Activated CD4-positive, alpha-beta memory T cell treated with anti-CD3 and anti-CD28 coated beads, Interleukin-2, amount 10 ng/mL, durations not matched to agents 7 days and 5 days (primary cell): Measurements from ENCODE around the gene PPP1R11. TPM values are rescaled to one million over a fixed set of nuclear protein-coding genes. Genes with fewer than 3 reads are reported as not detected.
"Not testable (repeated sequence)": the region's sequence is repeated elsewhere in the genome, so short reads cannot be mapped to it uniquely, and the experiment has no call there.

Source experiments
- CTCF ChIA-PET: fragments of 350-600 bp; sonication (Branson Sonifier 250); formaldehyde crosslinking; loops from one replicate; lab custom pipeline; 2021; ENCODE audit warnings: antibody characterized with exemption, inconsistent platforms; lab: Charles Lee
- POLR2A ChIA-PET: fragments of 350-600 bp; sonication (Branson Sonifier 250); formaldehyde crosslinking; loops from one replicate; lab custom pipeline; 2021; ENCODE audit warnings: antibody characterized with exemption; lab: Charles Lee
- DNase-seq: peaks from one replicate; pipeline ENCODE4 v3.0.0-alpha.2; 2020
- H3K27ac Mint-ChIP-seq: one replicate; pipeline ENCODE4 v1.8.0; 2021; ENCODE audit warnings: mild to moderate bottlenecking, mixed read lengths
- H3K27me3 Mint-ChIP-seq: one replicate; pipeline ENCODE4 v1.8.0; 2021; ENCODE audit warnings: mixed read lengths
- H3K36me3 Mint-ChIP-seq: one replicate; pipeline ENCODE4 v1.8.0; 2021; ENCODE audit warnings: low read depth, mixed read lengths
- H3K4me1 Mint-ChIP-seq: one replicate; pipeline ENCODE4 v1.8.0; 2021; ENCODE audit warnings: mixed read lengths
- H3K4me3 Mint-ChIP-seq: one replicate; pipeline ENCODE4 v1.8.0; 2021; ENCODE audit warnings: mild to moderate bottlenecking, mixed read lengths
- H3K9me3 Mint-ChIP-seq: one replicate; pipeline ENCODE4 v1.8.0; 2021; ENCODE audit warnings: mixed read lengths
- total RNA-seq, 2 experiments: library from RNA; stranded (reverse); gene quantifications; one replicate each; pipeline ENCODE4 v1.2.3, GENCODE V29; 2021

Gene PPP1R11
- 10 to 100 TPM; 62.5 to 62.6 TPM for total RNA-seq

- peaks cover 74% of the 10 kb centered on the region for H3K36me3 Mint-ChIP-seq
- POLR2A ChIA-PET, result interaction anchor here (0.8 to 2.6 kb wide), 17 partner anchors 10 to 1137 kb away, joined by 3 to 25 read pairs (median 4); partner anchors contain the start of genes ABCF1, HLA-A, RNF39 and TRIM26
- peak; percentile 99 for DNase-seq
- peak within 1 kb of the TSS; percentile 93 for H3K4me3 Mint-ChIP-seq
- CTCF ChIA-PET, result interaction anchor here (0.7 to 1.7 kb wide), 7 partner anchors 8 to 416 kb away, joined by 3 to 10 read pairs (median 3); partner anchors contain the start of gene RNF39
- no peaks in the 10 kb centered on the region for H3K9me3 Mint-ChIP-seq
- H3K27ac Mint-ChIP-seq, result peak within 1 kb of the TSS; percentile 94
- peaks cover 8% of the 10 kb centered on the region for H3K27me3 Mint-ChIP-seq
- H3K4me1 Mint-ChIP-seq, result peaks cover 63% of the 10 kb centered on the region
Measured at GRCh38 chr6:30066577-30067459, at the start of gene PPP1R11. PPP1R11 (plus strand) TSS chr6:30067198; CDS start chr6:30067411, 213 bp downstream.

DNA sequence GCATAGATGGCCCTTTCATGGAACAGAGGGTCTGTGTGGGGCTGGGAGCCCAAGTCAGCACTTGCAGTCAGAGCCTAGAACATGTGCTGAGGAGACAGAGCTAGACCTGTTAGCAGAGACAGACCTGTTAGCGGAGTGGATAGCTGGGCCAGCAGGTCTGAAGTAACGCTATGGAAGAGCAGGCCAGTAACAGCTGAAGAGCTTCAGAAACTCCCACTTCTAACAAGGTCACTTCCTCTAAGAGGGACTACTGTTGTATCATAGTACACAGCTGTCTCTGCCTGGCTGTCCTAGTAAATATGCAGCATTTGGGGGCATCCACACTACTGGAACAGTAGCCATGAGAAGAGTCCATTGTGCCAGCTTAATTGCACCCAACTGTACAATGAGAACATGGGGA lies 47.2 kb upstream of the PPP1R11 start:
- no peak for DNase-seq
- CTCF ChIA-PET, result no interaction called here
- H3K27ac Mint-ChIP-seq, result no peak overlapping the region
- peaks cover 3% of the 10 kb centered on the region for H3K36me3 Mint-ChIP-seq
- H3K4me1 Mint-ChIP-seq, result no peaks in the 10 kb centered on the region
- H3K9me3 Mint-ChIP-seq, result no peaks in the 10 kb centered on the region
- no peak overlapping the region for H3K4me3 Mint-ChIP-seq
- POLR2A ChIA-PET, result no interaction called here
- H3K27me3 Mint-ChIP-seq, result no peaks in the 10 kb centered on the region

GRCh38 chr6:30020626-30021025 lies 46.4 kb upstream of the PPP1R11 start:
- H3K9me3 Mint-ChIP-seq, result no peaks in the 10 kb centered on the region
- CTCF ChIA-PET, result interaction anchor here (0.5 to 0.8 kb wide), 2 partner anchors 10 to 111 kb away, joined by 3 read pairs; no protein-coding TSS in a partner anchor
- peaks cover 3% of the 10 kb centered on the region for H3K36me3 Mint-ChIP-seq
- POLR2A ChIA-PET, result no interaction called here
- no peak overlapping the region for H3K4me3 Mint-ChIP-seq
- no peaks in the 10 kb centered on the region for H3K4me1 Mint-ChIP-seq
- no peaks in the 10 kb centered on the region for H3K27me3 Mint-ChIP-seq
- DNase-seq, result no peak
- H3K27ac Mint-ChIP-seq, result no peak overlapping the region

- Mint-ChIP-seq H3K4me3 (no peak overlapping the region), H3K9me3 (no peaks in the 10 kb centered on the region), H3K27me3 (no peaks in the 10 kb centered on the region), H3K36me3 (peaks cover 3% of the 10 kb centered on the region), H3K27ac (no peak overlapping the region), H3K4me1 (no peaks in the 10 kb centered on the region)
- CTCF ChIA-PET, result no interaction called here
- POLR2A ChIA-PET, result no interaction called here
- DNase-seq, result no peak
Measured at GRCh38 chr6:30022189-30022588, 44.8 kb upstream of the PPP1R11 start.

DNA sequence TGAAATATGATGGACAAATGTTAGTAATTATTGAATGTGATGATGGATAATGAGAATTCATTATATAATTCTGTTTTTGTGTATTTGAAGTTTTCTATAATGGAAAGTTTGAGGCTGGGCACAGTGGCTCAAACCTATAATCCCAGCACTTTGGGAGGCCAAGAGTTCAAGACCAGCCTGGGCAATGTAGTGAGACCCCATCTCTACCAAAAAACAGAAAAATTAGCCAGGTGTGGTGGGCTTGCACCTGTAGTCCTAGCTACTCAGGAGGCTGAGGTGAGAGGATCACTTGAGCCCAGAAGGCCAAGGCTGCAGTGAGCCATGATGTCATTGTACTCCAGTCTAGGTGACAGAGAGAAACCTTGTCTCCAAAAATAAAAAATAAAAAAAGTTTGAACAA lies 44.3 kb upstream of the PPP1R11 start:
- H3K4me3 Mint-ChIP-seq, H3K4me1 Mint-ChIP-seq, H3K27ac Mint-ChIP-seq, H3K36me3 Mint-ChIP-seq, DNase-seq, H3K9me3 Mint-ChIP-seq, H3K27me3 Mint-ChIP-seq, POLR2A ChIA-PET, CTCF ChIA-PET: not testable (repeated sequence)

DNA sequence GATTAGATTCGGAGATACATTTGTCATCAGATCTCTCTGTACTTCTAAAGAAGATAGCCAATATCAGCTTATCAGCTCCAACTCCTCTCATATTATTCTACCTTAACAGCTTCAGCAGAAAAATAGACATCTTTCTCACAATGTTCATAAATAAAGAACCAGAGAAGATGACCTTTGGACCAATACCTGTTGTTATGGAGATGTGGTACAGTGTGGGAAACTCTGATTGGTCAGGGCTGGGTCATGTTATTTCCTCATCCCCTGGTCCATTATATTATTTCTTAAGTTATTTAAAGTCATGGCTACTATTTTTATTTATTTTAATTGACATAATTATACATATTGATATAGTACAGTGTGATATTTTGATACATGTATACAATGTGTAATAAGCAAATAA lies 41.8 kb upstream of the PPP1R11 start:
- no peak overlapping the region for H3K27ac Mint-ChIP-seq
- ChIA-PET POLR2A (interaction anchor here (2.0 kb wide), 1 partner anchor 41 kb away, joined by 6 read pairs; the partner anchor contains the start of gene PPP1R11), CTCF (interaction anchor here (1.7 to 2.0 kb wide), 2 partner anchors 12 to 177 kb away, joined by 4 read pairs; no protein-coding TSS in a partner anchor)
- H3K4me1 Mint-ChIP-seq, result no peaks in the 10 kb centered on the region
- peaks cover 3% of the 10 kb centered on the region for H3K36me3 Mint-ChIP-seq
- no peaks in the 10 kb centered on the region for H3K27me3 Mint-ChIP-seq
- no peaks in the 10 kb centered on the region for H3K9me3 Mint-ChIP-seq
- DNase-seq, result no peak
- no peak overlapping the region for H3K4me3 Mint-ChIP-seq

DNA sequence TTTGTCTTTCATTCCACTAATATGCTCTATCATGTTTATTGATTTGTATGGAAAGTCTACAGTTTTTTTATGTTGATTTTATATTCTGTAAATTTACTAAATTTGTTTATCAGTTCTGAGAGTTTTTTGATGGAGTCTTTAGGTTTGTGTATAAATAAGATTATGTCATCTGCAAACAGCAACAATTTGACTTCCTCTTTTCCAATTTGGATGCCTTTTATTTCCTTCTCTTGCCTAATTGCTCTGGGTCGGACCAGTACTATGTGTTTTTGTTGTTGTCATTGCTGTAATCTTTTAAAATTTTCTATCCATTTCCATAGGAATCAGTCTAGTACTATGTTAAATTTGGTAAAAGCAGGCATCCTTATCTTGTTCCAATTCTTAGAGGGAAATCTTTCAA lies 37.4 kb upstream of the PPP1R11 start:
- no peaks in the 10 kb centered on the region for H3K36me3 Mint-ChIP-seq
- H3K9me3 Mint-ChIP-seq, result no peaks in the 10 kb centered on the region
- H3K4me3 Mint-ChIP-seq, result no peak overlapping the region
- H3K27ac Mint-ChIP-seq, result no peak overlapping the region
- H3K27me3 Mint-ChIP-seq, result no peaks in the 10 kb centered on the region
- H3K4me1 Mint-ChIP-seq, result no peaks in the 10 kb centered on the region
- ChIA-PET POLR2A (no interaction called here), CTCF (no interaction called here)
- DNase-seq, result no peak

- H3K27ac Mint-ChIP-seq, result no peak overlapping the region
- DNase-seq, result no peak
- H3K4me3 Mint-ChIP-seq, result no peak overlapping the region
- CTCF ChIA-PET, result no interaction called here
- POLR2A ChIA-PET, result no interaction called here
- H3K27me3 Mint-ChIP-seq, result no peaks in the 10 kb centered on the region
- H3K36me3 Mint-ChIP-seq, result no peaks in the 10 kb centered on the region
- no peaks in the 10 kb centered on the region for H3K9me3 Mint-ChIP-seq
- no peaks in the 10 kb centered on the region for H3K4me1 Mint-ChIP-seq
Measured at GRCh38 chr6:30031381-30031780, 35.6 kb upstream of the PPP1R11 start.

DNA sequence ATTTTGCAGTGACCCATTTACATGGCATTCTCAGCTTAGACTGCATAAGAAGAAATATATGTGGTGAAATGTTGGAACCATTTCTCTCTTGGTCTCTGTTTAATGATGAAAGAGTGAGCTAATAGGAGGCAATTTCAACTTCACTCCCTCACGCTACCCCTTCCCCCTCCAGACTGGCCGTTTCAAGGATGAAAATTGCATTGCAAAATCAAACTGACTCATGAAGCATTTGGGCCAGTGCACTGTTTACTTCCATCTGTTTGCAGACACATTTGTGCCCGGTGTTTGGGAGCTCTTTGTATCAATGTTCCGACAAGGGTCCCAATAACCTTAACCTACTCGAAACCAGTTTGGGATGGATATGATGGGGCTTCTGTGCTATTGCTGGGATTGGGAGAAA lies 33.6 kb upstream of the PPP1R11 start:
- H3K4me1 Mint-ChIP-seq, H3K36me3 Mint-ChIP-seq, H3K4me3 Mint-ChIP-seq, H3K27me3 Mint-ChIP-seq, H3K27ac Mint-ChIP-seq, CTCF ChIA-PET, DNase-seq, POLR2A ChIA-PET, H3K9me3 Mint-ChIP-seq: not testable (repeated sequence)

DNA sequence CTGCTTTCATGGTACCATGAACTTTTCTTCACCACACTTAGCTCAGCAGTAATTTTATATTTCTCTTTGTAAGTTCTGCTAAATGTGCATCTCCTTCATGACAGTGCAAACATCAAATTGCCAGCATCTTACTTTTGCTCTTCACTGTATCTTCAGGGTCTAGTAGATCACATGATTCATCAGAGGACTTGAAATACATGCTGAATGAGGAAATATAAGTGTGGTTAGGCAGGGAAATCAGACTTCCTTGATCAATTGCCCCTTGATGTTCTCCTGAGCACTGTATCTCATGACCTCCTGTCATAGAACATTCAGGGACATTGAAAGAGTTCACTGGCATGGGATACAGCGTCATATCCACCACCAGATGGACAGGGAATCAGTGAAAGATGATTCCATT lies 31.2 kb upstream of the PPP1R11 start:
- Mint-ChIP-seq H3K4me3 (no peak overlapping the region), H3K27ac (no peak overlapping the region), H3K36me3 (no peaks in the 10 kb centered on the region), H3K27me3 (no peaks in the 10 kb centered on the region), H3K4me1 (no peaks in the 10 kb centered on the region), H3K9me3 (no peaks in the 10 kb centered on the region)
- ChIA-PET CTCF (interaction anchor here (1.3 kb wide), 1 partner anchor 10 kb away, joined by 3 read pairs; no protein-coding TSS in a partner anchor), POLR2A (no interaction called here)
- no peak for DNase-seq

DNA sequence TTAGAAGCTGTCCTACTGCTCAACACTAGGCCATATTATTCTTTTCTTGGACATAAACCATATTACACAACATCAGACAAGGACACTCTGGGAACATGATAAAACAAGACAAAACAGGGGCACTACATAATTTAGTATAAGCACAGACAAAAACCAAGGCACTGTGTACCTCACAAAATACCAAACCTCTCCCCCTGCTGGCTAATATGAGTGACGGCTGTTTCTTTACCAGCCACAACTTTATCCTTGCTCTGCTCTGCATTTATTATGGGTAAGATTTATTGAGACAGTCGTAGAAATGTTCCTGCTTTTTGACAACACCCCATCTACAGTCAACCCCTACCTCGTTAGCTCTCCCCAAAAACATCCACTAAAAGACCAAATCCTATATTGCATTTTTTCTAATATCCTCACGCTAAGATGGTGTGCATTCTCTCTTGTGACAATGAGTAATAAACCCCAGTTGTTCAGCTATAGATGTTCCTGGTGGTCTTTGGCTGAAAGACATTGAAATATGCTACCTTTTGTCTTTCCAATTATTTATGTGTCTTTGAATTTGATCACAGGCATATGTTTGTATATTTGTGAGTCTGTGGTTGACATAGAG lies 29.7 kb upstream of the PPP1R11 start:
- DNase-seq, result no peak
- ChIA-PET CTCF (interaction anchor here (0.6 to 1.5 kb wide), 5 partner anchors 8 to 337 kb away, joined by 3 to 4 read pairs (median 3); no protein-coding TSS in a partner anchor), POLR2A (interaction anchor here (1.3 kb wide), 1 partner anchor 23 kb away, joined by 4 read pairs; no protein-coding TSS in a partner anchor)
- Mint-ChIP-seq H3K4me3 (no peak overlapping the region), H3K36me3 (no peaks in the 10 kb centered on the region), H3K9me3 (no peaks in the 10 kb centered on the region), H3K27ac (no peak overlapping the region), H3K27me3 (no peaks in the 10 kb centered on the region), H3K4me1 (no peaks in the 10 kb centered on the region)

GRCh38 chr6:30041221-30041620 lies 25.8 kb upstream of the PPP1R11 start:
- Mint-ChIP-seq H3K4me1 (no peaks in the 10 kb centered on the region), H3K9me3 (no peaks in the 10 kb centered on the region), H3K27ac (no peak overlapping the region), H3K36me3 (no peaks in the 10 kb centered on the region), H3K27me3 (no peaks in the 10 kb centered on the region), H3K4me3 (no peak overlapping the region)
- ChIA-PET CTCF (no interaction called here), POLR2A (no interaction called here)
- no peak for DNase-seq

GRCh38 chr6:30041821-30042220 lies 25.2 kb upstream of the PPP1R11 start:
- Mint-ChIP-seq H3K4me1 (peaks cover under 1% of the 10 kb centered on the region), H3K9me3 (no peaks in the 10 kb centered on the region), H3K36me3 (no peaks in the 10 kb centered on the region), H3K27me3 (no peaks in the 10 kb centered on the region), H3K27ac (no peak overlapping the region), H3K4me3 (no peak overlapping the region)
- CTCF ChIA-PET, result no interaction called here
- DNase-seq, result no peak
- POLR2A ChIA-PET, result no interaction called here
